KOPT-K1 (cell line): Measurements from ENCODE around the gene DMWD.

Source experiments
- H3K27ac ChIP-seq: fragments of 200-600 bp; sonication (generic); 2 replicates; pipeline ENCODE4 v1.5.1; 2016; ENCODE audit warnings: antibody characterized with exemption, mild to moderate bottlenecking, low read depth, low read length; ENCODE audit not compliant: poor library complexity, severe bottlenecking
- H3K36me3 ChIP-seq: fragments of 200-600 bp; sonication (generic); 2 replicates; pipeline ENCODE4 v1.5.1; 2017; ENCODE audit warnings: antibody characterized with exemption, mild to moderate bottlenecking, low read length, moderate library complexity; ENCODE audit not compliant: insufficient read depth
- H3K9me3 ChIP-seq: fragments of 200-600 bp; sonication (generic); 2 replicates; pipeline ENCODE4 v1.5.1; 2017; ENCODE audit warnings: antibody characterized with exemption, low read length, mild to moderate bottlenecking; ENCODE audit not compliant: insufficient read depth, poor library complexity, severe bottlenecking

Gene DMWD

GRCh38 chr19:45772130-45772840 lies 20.4 kb downstream of the DMWD start:
- Histone ChIP-seq H3K27ac (no peak overlapping the region), H3K9me3 (no peaks in the 10 kb centered on the region), H3K36me3 (peaks cover 4% of the 10 kb centered on the region; the same call in 1 of the 2 replicates)

GRCh38 chr19:45771311-45771933 lies 21.2 kb downstream of the DMWD start:
- H3K27ac ChIP-seq, result no peak overlapping the region
- H3K36me3 ChIP-seq, result no peaks in the 10 kb centered on the region
- H3K9me3 ChIP-seq, result no peaks in the 10 kb centered on the region

GRCh38 chr19:45770192-45771101 lies 22.2 kb downstream of the DMWD start:
- Histone ChIP-seq H3K9me3 (no peaks in the 10 kb centered on the region), H3K36me3 (no peaks in the 10 kb centered on the region), H3K27ac (peak overlapping the region; percentile 32)

GRCh38 chr19:45769821-45770191 lies 22.8 kb downstream of the DMWD start:
- H3K9me3 ChIP-seq, result no peaks in the 10 kb centered on the region
- peak overlapping the region; percentile 32 for H3K27ac ChIP-seq
- H3K36me3 ChIP-seq, result no peaks in the 10 kb centered on the region

GRCh38 chr19:45768984-45769782 lies 23.5 kb downstream of the DMWD start, which contains the start of gene SIX5:
Gene SIX5 (minus strand): TSS chr19:45769252. CDS start chr19:45768844, 408 bp downstream.
- Histone ChIP-seq H3K36me3 (no peaks in the 10 kb centered on the region), H3K9me3 (no peaks in the 10 kb centered on the region), H3K27ac (peak within 1 kb of the TSS; percentile 57)

- Histone ChIP-seq H3K9me3 (no peaks in the 10 kb centered on the region), H3K27ac (peak overlapping the region; percentile 57), H3K36me3 (no peaks in the 10 kb centered on the region)
Observed at GRCh38 chr19:45768655-45768983, 24.0 kb downstream of the DMWD start.

GRCh38 chr19:45767881-45768654 lies 24.6 kb downstream of the DMWD start:
- Histone ChIP-seq H3K27ac (peak overlapping the region; percentile 57), H3K9me3 (no peaks in the 10 kb centered on the region), H3K36me3 (no peaks in the 10 kb centered on the region)

- Histone ChIP-seq H3K27ac (no peak overlapping the region), H3K36me3 (no peaks in the 10 kb centered on the region), H3K9me3 (no peaks in the 10 kb centered on the region)
Observed at GRCh38 chr19:45767410-45767880, 25.2 kb downstream of the DMWD start.

- no peak overlapping the region for H3K27ac ChIP-seq
- H3K36me3 ChIP-seq, result no peaks in the 10 kb centered on the region
- H3K9me3 ChIP-seq, result no peaks in the 10 kb centered on the region
Observed at GRCh38 chr19:45766869-45767346, 25.7 kb downstream of the DMWD start.

- H3K27ac ChIP-seq, result no peak overlapping the region
- H3K9me3 ChIP-seq, result no peaks in the 10 kb centered on the region
- no peaks in the 10 kb centered on the region for H3K36me3 ChIP-seq
Observed at GRCh38 chr19:45766296-45766868, 26.3 kb downstream of the DMWD start.

GRCh38 chr19:45765702-45766295 lies 26.8 kb downstream of the DMWD start:
- no peak overlapping the region for H3K27ac ChIP-seq
- no peaks in the 10 kb centered on the region for H3K9me3 ChIP-seq
- H3K36me3 ChIP-seq, result no peaks in the 10 kb centered on the region

- no peaks in the 10 kb centered on the region for H3K9me3 ChIP-seq
- no peak overlapping the region for H3K27ac ChIP-seq
Observed at GRCh38 chr19:45764945-45765701, 27.5 kb downstream of the DMWD start.

GRCh38 chr19:45764475-45764874 lies 28.2 kb downstream of the DMWD start:
- no peak overlapping the region for H3K27ac ChIP-seq
- no peaks in the 10 kb centered on the region for H3K36me3 ChIP-seq
- no peaks in the 10 kb centered on the region for H3K9me3 ChIP-seq

More at GRCh38 chr19:45764945-45765701, 27.5 kb downstream of the DMWD start:
- H3K36me3 ChIP-seq, result no peaks in the 10 kb centered on the region
